Brain pericyte (primary cell): ENCODE results near the gene RTN4IP1.
"Not testable (repeated sequence)": the region's sequence is repeated elsewhere in the genome, so short reads cannot be mapped to it uniquely, and the experiment has no call there.

Experiments
- DNase-seq: peaks from one replicate; pipeline ENCODE4 v3.0.0-alpha.2; 2012; ENCODE audit warnings: low read depth, low spot score

The RTN4IP1 gene

DNA sequence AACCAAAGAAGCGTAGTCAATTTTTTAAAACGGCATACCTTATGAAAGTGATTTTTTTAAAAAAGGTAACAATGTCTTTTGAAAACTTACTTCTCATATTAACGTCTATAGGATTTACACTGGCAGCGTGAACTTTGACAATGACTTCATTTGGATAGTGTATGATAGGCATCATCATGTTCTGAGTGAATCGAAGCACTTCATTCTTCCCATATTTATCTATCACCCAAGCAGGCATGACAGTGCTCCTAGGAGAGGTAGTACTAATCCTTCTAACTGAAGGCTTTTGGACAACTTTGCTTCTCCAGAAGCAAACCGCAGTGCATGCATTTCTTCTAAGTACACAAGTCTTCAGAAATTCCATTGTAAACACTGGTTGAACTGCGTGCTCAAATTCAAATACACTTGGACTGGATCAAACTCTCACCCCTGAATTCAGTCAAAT is 618 bp downstream of the RTN4IP1 start:
- no peak for DNase-seq

DNA sequence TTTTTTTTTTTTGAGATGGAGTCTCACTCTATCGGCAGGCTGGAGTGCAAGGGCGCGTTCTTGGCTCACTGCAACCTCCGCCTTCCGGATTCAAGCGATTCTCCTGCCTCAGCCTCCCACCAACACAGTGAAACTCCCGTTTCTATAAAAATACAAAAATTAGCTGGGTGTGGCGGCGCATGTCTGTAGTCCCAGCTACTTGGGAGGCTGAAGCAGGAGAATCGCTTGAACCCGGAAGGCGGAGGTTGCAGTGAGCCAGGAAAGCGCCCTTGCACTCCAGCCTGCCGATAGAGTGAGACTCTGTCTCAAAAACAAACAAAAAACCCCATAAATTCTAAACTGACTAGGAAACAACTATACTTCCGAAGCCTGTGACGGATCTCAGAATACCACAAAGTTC is 1.5 kb downstream of the RTN4IP1 start:
- not testable (repeated sequence) for DNase-seq

DNA sequence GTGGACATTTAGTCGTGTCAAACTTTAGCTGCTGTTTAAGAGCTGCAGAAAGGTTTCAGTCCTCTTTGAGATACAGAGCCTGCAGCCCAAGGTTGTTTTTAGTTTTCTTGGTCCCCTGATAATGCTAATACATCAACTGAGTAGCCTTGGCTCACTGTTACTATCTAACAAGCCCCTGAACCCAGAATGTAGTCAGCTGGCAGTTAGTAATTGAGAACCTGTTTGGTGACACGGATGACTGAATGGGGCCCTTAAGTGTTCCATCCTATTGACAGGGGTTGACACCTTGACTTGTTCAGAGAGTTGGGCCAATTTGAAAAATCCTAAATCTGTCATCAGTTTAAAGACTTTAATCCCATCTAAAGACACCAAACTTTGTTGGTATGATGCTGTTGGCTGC is 2.8 kb downstream of the RTN4IP1 start:
- no peak for DNase-seq

DNA sequence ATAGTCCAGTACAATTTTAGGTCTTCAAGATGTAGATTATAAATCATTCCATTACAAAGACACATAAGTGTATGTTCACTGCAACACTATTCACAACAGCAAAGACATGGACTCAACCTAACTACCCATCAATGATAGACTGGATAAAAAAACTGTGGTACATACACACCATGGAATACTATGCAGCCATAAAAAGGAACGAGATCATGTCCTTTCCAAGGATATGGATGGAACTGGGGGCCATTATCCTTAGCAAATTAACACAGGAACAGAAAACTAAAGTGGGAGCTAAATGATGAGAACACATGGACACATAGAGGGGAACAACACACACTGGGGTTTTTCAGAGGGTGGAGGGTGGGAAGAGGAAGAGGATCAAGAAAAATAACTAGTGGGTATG is 6.3 kb downstream of the RTN4IP1 start:
- DNase-seq: no peak

DNA sequence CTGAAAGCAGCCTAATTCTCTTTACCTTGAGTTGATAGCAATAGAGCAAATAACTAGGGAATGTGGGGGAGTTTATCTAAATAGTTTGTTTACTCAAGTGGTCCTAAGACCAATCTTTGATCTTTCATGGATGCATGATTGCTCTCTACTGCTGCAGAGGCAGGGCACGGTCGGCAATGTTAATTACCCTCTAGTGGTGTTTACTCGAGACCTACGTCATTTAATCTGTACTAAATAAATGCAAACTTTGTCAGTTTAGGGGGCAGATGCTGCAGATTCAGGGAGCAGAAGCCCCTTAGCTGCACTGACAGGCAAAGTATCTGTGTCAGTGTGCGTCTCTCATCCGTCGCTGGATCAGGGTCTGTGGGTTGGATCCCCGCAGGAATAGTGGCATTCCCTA is 6.9 kb downstream of the RTN4IP1 start:
- no peak for DNase-seq

DNA sequence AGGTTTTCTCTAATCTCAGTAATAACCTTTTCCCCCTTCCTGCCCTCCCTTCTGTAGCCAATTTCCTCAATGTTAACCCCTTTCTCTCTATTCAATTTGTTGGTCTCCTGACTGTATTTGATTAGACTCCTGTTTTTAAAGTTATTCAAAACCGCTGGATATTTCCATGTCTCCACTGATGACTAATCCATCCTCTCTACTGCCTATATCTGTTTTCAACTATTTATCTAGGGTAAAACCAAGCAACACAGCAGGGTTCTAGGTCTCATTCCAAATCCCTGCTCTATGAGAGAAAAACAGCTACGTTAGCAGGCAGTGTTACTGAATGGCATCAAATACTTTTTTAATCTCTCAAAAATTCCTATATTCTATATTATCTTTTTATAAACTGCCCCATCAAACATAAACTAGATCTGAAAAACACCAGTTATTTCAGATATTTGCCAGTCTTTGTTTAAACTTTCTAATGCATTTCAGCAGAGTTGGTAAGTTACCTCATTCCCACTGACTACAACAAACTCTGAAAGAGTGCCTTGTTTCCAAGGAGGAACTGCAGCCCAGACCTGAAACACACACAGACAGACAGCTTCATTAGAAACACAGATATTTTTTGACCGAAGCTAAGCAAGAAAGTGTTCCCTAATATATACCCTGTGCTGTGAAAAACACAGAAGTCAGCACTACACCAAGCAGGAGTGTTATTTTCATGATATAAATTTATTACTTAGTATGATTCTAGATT is 8.2 kb downstream of the RTN4IP1 start:
- DNase-seq: peak; percentile 44

DNA sequence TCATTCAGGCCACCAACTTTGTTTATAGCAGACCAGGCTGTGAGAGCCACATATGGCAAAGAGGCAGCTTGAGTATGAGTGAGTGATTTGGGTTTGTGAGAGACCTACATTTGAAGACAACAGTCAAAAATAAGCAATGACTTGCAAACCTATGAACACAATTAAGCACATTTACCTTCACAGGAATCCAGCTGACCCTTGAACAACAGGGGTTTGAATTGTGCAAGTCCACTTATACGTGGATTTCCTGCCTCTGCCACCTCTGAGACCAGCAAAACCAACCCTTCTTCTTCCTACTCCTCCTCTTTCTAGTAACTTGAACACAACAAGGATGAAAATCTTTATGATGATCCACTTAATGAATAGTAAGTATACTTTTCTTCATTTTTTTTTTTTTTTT is 10.1 kb downstream of the RTN4IP1 start:
- DNase-seq: no peak

DNA sequence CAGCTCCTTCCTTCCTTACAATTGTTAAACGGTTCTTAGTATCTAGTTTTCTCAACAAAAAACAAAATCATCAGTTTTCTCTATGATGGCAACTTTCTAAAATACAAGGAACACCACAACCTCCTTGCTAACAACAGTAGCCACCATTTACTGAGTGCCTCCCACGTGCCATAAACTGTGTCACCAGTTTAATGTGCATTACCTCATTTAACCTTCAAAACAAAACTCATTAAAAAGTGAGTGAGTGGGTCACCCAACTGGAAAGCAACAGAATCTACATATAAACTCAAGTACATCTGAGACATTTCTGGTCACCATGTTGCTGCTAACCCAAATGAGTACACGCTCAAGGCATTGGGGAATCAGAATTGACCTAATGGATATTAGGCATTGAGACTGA is 11.0 kb downstream of the RTN4IP1 start:
- DNase-seq: no peak

DNA sequence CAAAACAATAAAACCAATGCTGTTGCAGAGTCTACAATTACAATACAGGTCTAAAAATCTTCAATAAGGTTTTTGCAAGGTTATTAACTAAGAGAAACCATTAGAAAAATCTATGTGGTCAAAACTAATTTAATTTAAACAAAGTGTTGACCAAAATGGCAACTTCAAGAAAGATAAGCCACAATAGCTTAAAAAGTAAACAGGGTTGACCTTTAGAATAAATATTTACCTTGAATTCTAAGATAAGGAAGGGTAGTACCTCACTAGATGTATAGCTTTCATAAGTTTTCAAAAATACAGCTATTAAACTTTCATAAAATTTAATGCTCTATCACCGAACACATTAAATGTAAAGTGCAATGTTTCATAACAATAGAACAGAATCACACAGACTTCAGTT is 11.4 kb downstream of the RTN4IP1 start:
- no peak for DNase-seq

DNA sequence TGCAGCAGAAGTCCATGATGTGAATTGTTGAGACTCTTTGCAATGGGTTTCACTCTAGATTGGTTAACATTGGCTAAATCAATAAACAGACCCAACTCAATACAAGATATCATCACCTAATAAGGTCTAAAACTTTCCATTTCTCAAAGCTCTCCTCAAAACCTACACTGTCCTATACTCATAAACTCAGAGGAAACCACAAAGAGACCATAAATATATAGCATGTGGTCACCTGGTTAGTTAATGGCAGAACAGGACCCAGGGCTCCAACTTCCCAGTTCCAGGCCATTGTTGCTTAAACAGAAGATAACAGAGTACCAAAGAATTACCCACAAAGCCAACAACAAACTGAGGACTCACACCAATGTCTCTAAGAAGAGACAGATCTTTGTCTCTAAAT is 12.0 kb downstream of the RTN4IP1 start:
- DNase-seq: no peak

DNA sequence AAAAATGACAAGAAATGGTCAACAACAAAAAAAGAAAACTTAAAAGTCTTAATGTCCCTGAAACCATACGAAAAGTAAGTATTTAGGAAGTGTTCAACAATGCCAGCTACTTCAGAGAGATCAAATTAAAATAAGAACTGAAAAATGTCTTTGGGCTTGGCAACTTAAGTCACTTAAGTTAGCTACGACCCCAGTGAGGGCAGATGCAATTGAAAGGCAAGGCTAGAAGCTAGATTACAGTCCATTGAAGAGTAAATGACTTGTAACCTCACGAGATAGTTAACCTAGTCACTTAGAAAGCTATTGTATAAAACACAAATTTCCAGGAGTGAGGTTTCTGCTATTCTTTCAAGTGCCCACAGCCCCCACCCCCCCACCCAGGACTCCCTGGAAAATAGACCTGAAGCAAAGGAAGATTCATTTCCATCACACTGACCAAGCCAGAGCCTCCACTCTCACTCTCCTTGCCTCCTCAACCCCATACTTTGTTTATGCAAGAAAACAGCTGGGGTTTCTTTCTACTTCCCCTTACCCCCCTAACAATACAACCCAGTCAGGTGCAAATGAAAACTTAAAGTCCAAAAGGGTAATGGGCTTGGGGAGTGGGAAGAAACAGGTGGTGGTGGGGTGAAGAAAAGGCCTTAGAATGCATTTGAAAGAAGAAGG is 14.6 kb downstream of the RTN4IP1 start:
- DNase-seq: no peak

DNA sequence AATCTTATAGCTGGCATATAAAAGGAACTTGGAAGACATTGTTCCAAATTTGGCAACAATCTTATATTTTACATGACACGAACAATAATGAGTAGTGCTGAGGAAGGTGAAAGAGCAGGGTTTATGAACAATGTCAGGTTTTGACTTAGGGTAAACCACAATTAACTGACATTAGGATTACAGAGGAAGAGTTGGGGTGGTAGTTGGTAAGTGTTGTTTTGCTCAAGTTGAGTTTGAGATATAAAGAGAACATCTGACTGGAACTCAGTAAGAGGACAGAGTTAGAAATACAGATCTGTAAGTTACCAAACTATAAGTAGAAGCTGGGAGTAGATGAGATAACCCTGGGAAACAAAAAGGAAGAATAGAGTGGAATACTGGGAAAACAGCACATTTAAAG is 15.1 kb downstream of the RTN4IP1 start:
- DNase-seq: no peak

DNA sequence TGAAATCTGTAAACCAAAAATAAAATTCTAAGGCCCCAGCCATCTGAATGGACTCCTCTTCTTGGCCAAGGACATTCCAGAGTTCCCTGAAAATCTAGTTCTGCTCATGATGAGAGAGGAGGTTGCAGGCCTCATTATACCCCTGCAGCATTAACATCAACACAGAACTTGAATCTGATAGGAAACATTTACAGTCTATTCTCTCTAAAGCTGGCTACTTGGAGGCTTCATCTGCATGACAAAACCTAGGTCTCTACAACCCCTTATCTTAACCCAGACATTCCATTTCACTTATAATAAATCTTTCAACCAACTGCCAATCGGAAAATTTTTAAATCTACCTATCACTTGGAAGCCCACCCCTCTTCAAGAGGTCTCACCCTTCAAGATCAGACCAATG is 15.7 kb downstream of the RTN4IP1 start:
- DNase-seq: no peak

DNA sequence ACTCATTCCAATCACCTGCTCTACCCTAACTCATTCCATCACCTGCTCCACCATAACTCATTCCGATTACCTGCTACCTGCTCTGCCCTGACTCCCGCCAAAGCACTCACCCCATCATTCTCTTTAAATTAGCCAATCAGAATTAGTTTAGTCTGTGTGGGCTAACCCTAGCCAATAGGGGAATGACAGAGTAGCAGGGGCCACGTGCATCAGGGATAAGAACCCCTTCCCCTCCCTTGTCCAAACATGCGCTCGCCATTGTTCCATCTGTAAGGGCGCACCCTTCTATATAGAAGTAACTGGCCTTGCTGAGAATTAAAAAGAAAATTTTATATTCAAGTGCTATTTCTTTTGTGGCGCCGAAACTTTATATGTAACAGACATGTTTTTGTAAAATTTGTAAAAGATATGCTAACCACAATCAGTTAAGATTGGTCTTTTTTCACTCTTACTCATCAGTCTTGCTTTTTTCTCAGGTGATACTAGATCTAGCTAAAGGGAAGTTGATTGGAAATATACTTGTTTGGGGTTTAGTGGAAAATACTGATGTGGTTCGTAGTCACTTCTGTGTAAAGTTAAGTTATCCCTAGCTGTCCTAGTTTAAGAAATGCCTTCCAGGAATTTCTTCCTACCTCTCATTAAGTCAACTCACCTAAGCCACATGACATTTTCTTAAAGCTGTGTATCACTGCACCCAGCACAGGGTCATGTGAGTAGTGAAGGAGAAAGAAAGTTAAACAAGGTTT is 16.5 kb downstream of the RTN4IP1 start:
- no peak for DNase-seq

DNA sequence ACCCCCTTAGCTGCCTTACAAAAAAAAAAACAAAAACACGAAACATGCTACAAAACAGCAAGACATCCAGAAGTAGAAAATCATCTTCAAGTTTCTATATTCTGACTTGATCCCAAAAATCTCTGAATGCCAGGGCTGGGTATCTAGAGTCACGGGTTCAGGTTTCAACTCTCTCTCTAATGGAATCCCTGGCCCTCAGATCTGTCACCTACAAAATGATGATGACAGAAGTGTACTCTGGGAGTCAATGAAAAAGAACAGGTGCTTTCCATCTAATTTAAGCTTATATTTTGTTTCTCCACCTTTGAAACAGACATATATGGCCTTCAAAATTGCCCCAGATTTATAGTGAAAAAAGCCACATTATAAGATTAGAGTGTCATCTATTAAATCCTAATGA is 18.3 kb downstream of the RTN4IP1 start:
- no peak for DNase-seq

DNA sequence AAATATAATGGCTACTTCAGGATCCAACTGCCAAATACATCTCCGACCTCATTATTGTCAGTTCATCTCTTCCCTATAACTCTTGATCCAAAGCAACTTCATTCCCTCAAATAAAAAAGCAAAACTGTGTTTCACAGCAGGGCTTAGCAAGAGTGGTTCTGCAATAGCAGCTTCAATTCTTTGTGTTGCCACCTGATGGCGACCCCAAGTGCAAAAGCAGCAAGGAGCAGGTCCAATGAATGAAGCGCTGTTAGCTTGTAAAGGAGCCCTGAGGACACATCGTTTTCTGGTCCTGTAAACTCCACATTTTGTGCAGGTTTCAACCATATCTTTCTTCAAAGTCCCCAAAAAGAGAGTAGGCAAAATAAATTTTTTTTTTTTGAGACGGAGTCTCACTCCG is 19.6 kb downstream of the RTN4IP1 start:
- no peak for DNase-seq

DNA sequence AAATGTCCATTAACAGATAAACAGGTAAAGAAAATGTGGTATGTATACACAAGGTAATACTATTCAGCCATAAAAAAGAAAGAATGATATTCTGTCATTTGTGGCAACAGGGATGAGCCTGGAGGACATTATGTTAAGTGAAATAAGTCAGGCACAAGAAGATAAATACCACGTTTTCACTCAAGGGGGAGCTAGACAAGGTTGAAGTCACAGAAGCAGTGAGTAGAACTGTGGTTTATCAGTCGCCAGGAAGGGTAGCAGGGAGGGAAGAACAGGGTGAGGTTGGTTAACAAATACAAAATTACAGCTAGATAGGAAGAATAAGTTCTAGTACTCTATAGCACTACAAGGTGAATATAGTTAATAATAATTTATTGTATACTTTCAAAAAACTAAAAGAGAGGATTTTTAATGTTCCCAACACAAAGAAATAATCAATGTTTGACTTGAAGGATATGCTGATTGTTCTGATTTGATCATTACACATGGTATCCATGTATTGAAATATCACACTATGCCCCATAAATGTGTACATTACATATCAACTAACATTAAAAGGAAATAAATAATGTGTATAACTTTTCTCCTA is 21.1 kb downstream of the RTN4IP1 start:
- DNase-seq: no peak

DNA sequence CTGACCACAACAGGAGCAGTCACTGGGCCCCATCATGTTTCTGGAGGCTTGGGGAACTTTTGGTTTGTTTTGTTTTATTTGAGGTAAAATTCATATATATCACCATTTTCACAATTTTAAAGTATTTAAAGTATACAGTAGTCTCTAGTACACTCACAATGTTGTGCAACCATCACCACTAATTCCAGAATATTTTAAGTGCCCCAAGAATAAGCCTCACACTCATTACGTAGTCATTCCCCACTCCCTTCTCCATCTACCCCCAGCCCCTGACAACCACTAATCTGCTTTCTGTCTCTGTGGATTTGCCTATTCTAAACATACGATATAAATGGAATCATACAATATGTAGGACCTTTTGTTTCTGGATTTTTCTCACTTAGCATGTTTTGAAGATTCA is 29.0 kb downstream of the RTN4IP1 start:
- no peak for DNase-seq

DNA sequence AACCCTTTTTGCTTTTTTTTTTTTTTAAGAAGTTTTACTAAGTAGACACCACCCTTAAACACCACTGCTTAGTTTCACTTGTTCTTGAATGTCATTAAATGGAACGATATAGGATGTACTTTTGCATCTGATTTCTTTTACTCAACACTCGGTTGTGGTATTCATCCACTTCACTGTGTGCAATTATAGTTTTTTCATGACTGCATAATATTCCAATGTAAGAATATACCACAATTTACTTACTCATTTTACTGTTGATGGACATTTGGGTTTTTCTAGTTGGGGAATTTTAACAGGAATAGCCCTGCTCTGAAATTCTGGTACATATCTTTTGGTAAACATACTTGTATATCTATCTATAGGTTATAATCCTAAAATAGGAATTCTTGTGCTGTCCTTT is 29.9 kb downstream of the RTN4IP1 start:
- DNase-seq: no peak

DNA sequence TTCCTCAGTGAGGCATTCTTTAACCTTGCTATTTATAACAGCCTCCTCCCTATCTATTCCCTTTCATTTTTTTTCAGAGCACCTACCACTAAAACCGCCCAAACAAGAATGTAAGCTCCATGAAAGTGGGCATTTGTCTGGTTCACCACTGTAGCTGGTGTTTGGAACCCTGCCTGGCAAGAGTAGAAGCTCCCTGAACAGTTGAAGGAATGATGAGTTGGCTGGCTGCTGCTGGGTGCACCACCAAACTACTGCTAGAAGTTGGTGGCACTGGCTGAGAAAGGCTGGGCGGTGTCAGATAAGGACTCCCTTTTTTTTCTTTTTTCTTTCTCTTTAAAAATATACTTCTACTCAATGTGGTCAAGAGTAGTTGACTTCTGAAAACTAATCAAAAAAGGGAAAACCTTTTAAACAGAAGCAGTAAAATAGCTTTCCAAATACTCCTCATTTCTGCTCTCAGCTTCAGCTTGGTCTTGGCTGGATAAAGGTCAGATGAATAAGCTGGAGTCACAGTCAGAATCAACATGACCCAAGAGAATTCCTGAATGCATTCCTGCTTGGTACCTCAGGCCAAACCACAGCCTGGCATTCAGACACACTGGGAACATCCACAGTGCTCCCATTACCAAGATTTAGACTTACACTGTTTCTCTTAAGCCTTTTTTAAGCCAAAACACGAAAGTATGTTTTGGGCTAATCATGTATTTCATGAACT is 38.0 kb downstream of the RTN4IP1 start:
- DNase-seq: no peak

DNA sequence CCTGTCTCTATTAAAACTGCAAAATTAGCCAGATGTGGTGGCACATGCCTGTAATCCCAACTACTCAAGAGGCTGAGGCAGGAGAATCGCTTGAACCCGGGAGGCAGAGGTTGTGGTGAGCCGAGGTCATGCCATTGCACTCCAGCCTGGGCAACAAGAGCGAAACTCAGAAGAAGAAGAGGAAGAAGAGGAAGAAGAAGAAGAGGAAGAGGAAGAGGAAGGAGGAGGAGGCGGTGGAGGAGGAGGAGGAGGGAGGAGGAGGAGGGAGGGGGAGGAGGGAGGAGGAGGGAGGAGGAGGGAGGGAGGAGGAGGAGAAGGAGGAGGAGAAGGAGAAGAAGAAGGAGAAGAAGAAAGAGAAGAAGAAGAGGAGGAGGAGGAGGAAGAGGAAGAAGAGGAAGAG is 40.4 kb downstream of the RTN4IP1 start:
- DNase-seq: not testable (repeated sequence)
